ENCODE measurements around the gene FARS2. TPM values are rescaled to one million over a fixed set of nuclear protein-coding genes. Genes with fewer than 3 reads are reported as not detected.

The FARS2 gene
- total and polyA plus RNA-seq, 2 donors (not counting 1 experiment from before 2014, with no cell fraction given), result 11.0 to 18.5 TPM

DNA sequence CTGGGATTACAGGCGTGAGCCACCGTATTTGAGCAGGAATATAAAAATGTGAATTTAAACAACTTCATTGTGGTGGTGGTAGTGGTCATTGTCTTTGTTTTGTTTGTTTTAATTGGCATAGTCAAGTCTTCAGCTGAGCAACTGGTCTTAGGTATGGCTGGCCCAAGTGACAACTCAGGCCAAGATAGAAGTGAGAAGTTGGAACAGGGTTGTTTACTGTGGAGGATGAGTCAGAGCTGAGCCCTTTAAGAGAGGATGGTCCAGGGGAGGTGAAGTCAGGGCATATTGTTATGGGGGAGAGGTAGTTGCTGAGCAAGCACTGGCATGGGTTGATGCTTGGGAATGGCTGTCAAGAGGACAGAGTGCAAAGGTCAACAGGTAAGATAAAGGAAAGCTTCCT lies 308.2 kb downstream of the FARS2 start:
- Histone ChIP-seq H3K9ac (ENCODE audit: insufficient read depth, low read length) (no peak overlapping the region), H3K36me3 (ENCODE audit: control insufficient read depth, insufficient read depth, low read length) (no peaks in the 10 kb centered on the region), H3K4me2 (ENCODE audit: extremely low read depth, insufficient read depth, low read length) (no peak overlapping the region), H3K4me3 (replicated peaks in 1 of 4; ENCODE audit: control extremely low read depth in 1 of 4, insufficient read depth in 1 of 4, low read depth in 3 of 4, low read length in 4 of 4) (no peak overlapping the region), H3K79me2 (ENCODE audit: control insufficient read depth, insufficient read depth, low read length) (no peaks in the 10 kb centered on the region), H3K27me3 (ENCODE audit: control insufficient read depth, insufficient read depth, low read length) (no peaks in the 10 kb centered on the region), H3K9me3 (ENCODE audit: control insufficient read depth, insufficient read depth, low read depth, low read length) (no peaks in the 10 kb centered on the region), H2AFZ (ENCODE audit: low read length) (no peak overlapping the region), H3K4me1 (ENCODE audit: control insufficient read depth, extremely low read depth, insufficient read depth, low read length) (no peaks in the 10 kb centered on the region), H3K27ac (ENCODE audit: insufficient read depth, low read length) (no peak overlapping the region), H4K20me1 (ENCODE audit: control insufficient read depth, extremely low read depth, insufficient read depth, low read length) (no peaks in the 10 kb centered on the region)
- peak; percentile 22 to 74 for DNase-seq (ENCODE audit: low read depth in 2 of 2)
- TF ChIP-seq EZH2 (IDR thresholded peaks at IDR 0.05; ENCODE audit: low read length, missing control alignments), result no peak
- TF ChIP-seq, protein P1, sequence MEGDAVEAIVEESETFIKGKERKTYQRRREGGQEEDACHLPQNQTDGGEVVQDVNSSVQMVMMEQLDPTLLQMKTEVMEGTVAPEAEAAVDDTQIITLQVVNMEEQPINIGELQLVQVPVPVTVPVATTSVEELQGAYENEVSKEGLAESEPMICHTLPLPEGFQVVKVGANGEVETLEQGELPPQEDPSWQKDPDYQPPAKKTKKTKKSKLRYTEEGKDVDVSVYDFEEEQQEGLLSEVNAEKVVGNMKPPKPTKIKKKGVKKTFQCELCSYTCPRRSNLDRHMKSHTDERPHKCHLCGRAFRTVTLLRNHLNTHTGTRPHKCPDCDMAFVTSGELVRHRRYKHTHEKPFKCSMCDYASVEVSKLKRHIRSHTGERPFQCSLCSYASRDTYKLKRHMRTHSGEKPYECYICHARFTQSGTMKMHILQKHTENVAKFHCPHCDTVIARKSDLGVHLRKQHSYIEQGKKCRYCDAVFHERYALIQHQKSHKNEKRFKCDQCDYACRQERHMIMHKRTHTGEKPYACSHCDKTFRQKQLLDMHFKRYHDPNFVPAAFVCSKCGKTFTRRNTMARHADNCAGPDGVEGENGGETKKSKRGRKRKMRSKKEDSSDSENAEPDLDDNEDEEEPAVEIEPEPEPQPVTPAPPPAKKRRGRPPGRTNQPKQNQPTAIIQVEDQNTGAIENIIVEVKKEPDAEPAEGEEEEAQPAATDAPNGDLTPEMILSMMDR (conservative IDR thresholded peaks at IDR 0.05 in 1 of 2, IDR thresholded peaks at IDR 0.05 in 1 of 2; ENCODE audit: low read depth in 1 of 2, low read length in 2 of 2), result no peak

- Histone ChIP-seq H3K4me3 (replicated peaks in 1 of 4; ENCODE audit: control extremely low read depth in 1 of 4, insufficient read depth in 1 of 4, low read depth in 3 of 4, low read length in 4 of 4) (no peak overlapping the region), H3K9ac (ENCODE audit: insufficient read depth, low read length) (no peak overlapping the region), H3K27me3 (ENCODE audit: control insufficient read depth, insufficient read depth, low read length) (no peaks in the 10 kb centered on the region), H2AFZ (ENCODE audit: low read length) (no peak overlapping the region), H3K36me3 (ENCODE audit: control insufficient read depth, insufficient read depth, low read length) (no peaks in the 10 kb centered on the region), H3K79me2 (ENCODE audit: control insufficient read depth, insufficient read depth, low read length) (no peaks in the 10 kb centered on the region), H3K27ac (ENCODE audit: insufficient read depth, low read length) (no peak overlapping the region), H3K4me1 (ENCODE audit: control insufficient read depth, extremely low read depth, insufficient read depth, low read length) (no peaks in the 10 kb centered on the region), H3K4me2 (ENCODE audit: extremely low read depth, insufficient read depth, low read length) (no peak overlapping the region), H4K20me1 (ENCODE audit: control insufficient read depth, extremely low read depth, insufficient read depth, low read length) (no peaks in the 10 kb centered on the region), H3K9me3 (ENCODE audit: control insufficient read depth, insufficient read depth, low read depth, low read length) (no peaks in the 10 kb centered on the region)
- no peak for DNase-seq (ENCODE audit: low read depth in 2 of 2)
- TF ChIP-seq, protein P1 (conservative IDR thresholded peaks at IDR 0.05 in 1 of 2, IDR thresholded peaks at IDR 0.05 in 1 of 2; ENCODE audit: low read depth in 1 of 2, low read length in 2 of 2), result no peak
- TF ChIP-seq EZH2 (IDR thresholded peaks at IDR 0.05; ENCODE audit: low read length, missing control alignments), result no peak
Observed at GRCh38 chr6:5570641-5571040, 309.3 kb downstream of the FARS2 start.

DNA sequence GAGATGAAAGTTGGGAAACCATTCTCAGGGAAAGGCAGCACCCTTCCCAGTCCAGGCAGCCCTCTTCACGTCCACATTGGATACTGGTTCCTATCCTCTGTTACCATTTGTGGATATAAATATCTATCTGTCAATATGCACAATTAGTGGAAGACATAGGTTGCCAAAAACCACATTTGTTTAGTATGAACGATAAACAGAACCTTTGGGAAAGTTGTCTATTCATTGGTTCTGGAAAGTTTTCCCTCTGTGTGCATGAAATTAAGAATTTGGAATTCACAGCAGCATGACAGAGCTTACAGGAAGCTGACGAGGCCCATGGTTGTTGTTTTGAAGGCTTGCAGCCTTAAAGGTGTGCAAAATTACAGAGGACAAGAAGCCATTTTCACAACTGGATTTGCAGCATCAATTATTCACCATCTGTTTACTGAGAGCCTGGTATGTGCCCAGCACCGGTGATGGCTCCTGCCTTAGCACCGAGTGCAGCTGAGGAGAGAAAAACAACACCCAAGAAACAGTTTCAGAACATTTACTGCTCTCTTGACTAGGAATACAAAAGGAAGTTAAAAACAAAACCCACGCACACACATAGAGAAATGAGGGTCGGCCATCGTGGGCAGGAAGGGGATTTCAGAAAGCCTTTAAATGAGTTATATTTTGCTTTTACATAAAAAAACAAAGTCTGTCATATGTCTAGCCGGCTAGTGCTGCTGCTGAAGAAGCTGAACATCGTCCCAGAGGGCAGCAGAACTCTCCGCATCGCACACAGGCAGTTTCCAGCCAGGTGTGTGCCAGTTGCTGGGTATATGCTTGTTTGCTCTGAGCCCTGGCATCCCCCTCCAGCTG lies 319.6 kb downstream of the FARS2 start:
- Histone ChIP-seq H3K27ac (ENCODE audit: insufficient read depth, low read length) (no peak overlapping the region), H3K4me3 (replicated peaks in 1 of 4; ENCODE audit: control extremely low read depth in 1 of 4, insufficient read depth in 1 of 4, low read depth in 3 of 4, low read length in 4 of 4) (no peak overlapping the region), H4K20me1 (ENCODE audit: control insufficient read depth, extremely low read depth, insufficient read depth, low read length) (no peaks in the 10 kb centered on the region), H3K36me3 (ENCODE audit: control insufficient read depth, insufficient read depth, low read length) (no peaks in the 10 kb centered on the region), H3K4me1 (ENCODE audit: control insufficient read depth, extremely low read depth, insufficient read depth, low read length) (no peaks in the 10 kb centered on the region), H3K79me2 (ENCODE audit: control insufficient read depth, insufficient read depth, low read length) (no peaks in the 10 kb centered on the region), H2AFZ (ENCODE audit: low read length) (no peak overlapping the region), H3K4me2 (ENCODE audit: extremely low read depth, insufficient read depth, low read length) (no peak overlapping the region), H3K27me3 (ENCODE audit: control insufficient read depth, insufficient read depth, low read length) (no peaks in the 10 kb centered on the region), H3K9ac (ENCODE audit: insufficient read depth, low read length) (no peak overlapping the region), H3K9me3 (ENCODE audit: control insufficient read depth, insufficient read depth, low read depth, low read length) (no peaks in the 10 kb centered on the region)
- TF ChIP-seq EZH2 (IDR thresholded peaks at IDR 0.05; ENCODE audit: low read length, missing control alignments), result no peak
- no peak for DNase-seq (ENCODE audit: low read depth in 2 of 2)

Measured in fibroblast of lung (primary cell).